HG03520 (cell line): ENCODE results near the gene TM9SF2.
"Not testable (repeated sequence)": the region's sequence is repeated elsewhere in the genome, so short reads cannot be mapped to it uniquely, and the experiment has no call there.

ENCODE experiments used
- ATAC-seq: cut with Tn5 transposase; IDR thresholded peaks from one replicate; pipeline ENCODE4 v1.9.1; 2021; ENCODE audit warnings: mild to moderate bottlenecking, moderate library complexity; ENCODE audit not compliant: unreplicated experiment

TM9SF2 gene

DNA sequence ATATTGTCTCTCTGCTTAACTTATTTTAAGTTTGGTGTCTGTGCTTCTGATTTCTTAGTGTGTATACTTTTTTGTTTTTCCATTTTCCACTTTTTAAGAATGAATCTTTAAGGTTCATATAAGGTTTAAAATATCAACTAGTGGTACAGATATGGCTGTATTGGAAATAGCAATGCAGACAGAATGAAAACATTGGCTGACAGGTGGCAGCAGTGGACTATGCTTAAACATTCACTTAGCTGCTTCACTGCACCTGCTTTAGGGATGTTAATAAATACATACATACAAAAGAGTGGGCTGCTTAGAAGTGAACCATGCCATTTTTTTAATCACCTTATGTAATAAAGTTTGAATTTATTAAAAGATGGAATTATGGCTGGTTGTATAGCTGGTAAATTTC, 27.3 kb downstream of the TM9SF2 start:
- ATAC-seq = no peak

DNA sequence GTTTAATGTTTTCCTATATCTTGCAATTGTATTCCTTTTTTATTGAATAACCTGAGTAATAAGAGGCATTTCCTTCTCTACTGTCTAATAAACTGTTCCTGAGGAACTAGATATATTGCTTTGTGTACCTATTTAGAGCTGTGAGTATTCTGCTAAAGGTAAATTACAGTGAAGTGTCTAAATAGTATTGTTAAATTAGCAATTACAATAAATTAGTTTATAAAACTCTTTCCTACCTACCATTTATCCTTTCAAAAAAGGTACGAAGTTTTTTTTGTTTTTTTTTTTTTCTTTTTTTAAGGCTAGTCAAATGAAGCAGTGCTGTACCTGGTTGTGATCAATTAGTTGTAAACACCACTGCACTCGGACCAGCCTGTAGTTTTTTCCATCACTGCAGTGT, 34.8 kb downstream of the TM9SF2 start:
- ATAC-seq = no peak

DNA sequence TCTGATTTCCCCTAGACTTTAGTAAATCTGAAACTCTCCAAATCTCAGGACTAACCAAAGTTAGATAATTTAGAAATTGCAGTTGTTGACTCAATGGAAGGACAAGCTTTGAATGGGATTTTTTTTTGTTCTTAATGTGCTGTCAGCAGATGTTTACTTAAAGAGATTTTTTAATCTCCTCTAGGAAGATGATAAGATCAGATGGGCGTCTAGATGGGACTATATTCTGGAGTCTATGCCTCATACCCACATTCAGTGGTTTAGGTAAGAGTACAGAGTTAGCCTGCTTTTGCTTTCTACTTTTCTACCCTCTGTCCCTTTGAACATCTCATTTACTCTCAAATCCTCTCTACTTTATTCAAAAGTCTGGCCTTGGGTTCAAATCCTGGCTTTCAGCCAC, 39.3 kb downstream of the TM9SF2 start:
- ATAC-seq = no peak

- peak; percentile 99 for ATAC-seq
Measured at GRCh38 chr13:99542788-99543406, 41.6 kb downstream of the TM9SF2 start.

DNA sequence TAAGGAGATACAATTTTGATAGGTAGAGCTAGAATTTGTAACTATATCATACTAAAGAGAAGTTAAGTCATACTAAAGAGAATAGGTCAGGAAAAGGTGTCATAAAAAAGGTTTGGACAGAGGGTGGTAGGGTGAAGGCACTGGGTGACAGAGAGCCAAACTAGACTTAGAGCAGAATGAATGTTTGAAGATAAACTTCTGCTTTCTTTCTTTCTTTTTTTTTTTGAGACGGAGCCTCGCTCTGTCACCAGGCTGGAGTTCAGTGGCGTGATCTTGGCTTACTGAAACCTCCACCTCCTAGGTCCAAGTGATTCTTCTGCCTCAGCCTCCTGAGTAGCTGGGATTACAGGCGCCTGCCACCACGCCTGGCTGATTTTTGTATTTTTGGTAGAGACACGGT, 44.1 kb downstream of the TM9SF2 start:
- no peak for ATAC-seq

DNA sequence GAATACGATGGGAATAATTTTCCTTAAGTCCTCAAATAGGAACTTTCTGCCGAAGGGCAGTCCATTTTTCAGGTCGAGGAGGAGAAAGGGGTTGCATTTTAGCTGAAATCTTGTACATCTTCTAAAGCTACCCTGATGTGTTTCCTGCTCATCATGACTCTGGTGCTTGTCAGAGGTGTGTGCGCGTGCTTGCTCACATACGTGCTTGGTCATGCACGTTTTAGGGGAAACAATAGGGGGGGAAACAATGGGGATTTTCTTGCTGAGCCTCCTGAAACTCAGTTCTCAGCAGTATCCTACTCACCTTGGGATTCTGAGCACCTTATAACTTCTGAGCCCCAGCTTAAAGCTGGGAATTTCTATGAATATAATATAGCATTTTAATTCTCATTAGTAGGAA, 44.7 kb downstream of the TM9SF2 start:
- no peak for ATAC-seq

- ATAC-seq = no peak
Measured at GRCh38 chr13:99546878-99547277, 45.6 kb downstream of the TM9SF2 start.

DNA sequence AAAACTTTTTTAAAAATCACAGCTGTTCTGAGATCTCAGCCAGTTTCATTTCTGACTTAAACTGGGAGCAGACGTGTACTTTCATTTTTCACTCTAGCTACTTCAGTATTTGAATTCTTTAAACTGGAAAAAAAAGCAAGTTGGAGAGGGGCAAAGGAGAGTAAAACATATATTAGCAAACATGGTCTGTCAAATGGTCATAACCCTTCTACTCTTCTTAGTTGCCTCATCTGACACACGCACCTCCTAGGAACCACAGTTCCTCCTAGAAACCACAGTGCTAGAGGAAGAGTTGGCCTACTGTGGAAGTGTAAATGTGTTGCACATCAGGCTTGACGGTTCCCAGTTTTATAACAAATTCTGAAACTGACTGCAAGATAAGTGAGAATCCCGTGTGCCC, 47.2 kb downstream of the TM9SF2 start:
- ATAC-seq = peak; percentile 63

DNA sequence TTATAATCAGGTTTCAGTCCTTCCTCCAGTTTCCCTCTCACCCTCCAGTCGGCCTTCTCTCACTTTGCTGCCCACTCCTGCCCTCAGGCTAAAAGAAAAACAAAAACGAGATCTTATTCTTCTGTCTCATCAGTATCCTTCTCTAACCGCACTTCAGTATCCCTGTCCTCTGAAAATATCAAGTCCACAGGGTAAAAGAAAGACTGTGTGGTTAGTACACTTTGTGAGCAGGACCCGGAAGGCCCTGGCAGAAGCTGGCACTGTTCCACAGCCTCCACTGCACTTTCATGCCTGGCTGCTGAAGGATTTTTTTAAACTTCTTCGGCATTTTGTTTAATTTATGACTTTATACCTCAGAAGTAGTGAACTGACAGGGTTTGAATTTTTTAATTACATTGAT, 51.8 kb downstream of the TM9SF2 start:
- no peak for ATAC-seq

GRCh38 chr13:99555149-99555548, 53.9 kb downstream of the TM9SF2 start:
- no peak for ATAC-seq

DNA sequence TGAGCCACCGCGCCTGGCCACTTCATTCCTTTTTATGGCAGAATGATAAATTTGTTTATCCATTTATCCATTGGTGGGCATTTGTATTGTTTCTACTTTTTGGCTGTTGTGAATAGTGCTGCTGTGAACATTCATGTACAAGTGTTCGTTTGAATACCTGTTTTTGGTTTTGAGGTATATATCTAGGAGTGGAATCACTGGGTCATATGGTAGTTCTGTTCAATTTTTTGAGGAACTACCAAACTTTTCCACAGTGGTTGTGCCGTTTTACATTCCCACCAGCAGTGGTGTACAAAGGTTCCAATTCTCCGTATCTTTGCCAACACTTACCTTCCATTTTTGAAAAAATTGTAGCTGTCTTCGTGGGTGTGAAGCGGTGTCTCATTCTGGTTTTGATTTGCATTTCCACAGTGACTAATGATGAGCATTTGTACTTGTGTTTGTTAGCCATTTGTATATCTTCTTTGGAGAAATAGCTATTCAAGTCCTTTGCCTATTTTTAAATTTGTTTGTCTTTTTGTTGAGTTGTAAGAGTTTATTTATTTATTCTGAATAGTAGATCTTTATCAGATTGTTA, 55.7 kb downstream of the TM9SF2 start:
- ATAC-seq = no peak

DNA sequence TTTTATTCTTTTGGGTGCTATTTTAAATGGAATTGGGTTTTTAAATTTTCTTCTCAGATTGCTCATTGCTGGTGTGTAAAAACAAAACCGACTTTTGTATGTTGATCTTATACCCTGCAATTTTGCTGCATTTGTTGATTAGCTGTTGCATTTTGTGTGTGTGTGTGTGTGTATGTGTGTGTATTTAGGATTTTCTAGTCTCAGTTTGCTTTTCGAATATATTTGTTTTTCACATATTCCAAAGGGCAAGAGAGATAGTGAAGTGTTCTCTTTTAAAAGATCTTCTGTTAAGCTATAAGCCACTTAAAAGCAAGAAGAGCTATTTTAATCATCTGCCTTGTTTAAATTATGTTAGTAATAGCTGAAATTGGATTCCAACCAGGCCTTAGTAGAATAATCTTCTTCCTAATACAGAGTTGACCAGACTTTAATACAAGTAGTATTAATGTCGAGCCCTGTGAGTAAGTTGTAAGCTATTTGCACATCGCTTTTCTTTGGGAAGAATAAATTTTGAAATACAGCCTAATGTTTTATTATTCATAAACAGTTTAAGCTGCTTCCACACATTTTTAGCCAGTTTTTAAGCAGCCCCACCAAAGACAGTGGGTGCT, 57.4 kb downstream of the TM9SF2 start:
- no peak for ATAC-seq

- no peak for ATAC-seq
Measured at GRCh38 chr13:99559560-99559959, 58.3 kb downstream of the TM9SF2 start.

GRCh38 chr13:99563404-99563803, 62.1 kb downstream of the TM9SF2 start:
- no peak for ATAC-seq

- no peak for ATAC-seq
Measured at GRCh38 chr13:99564386-99564785, 63.1 kb downstream of the TM9SF2 start.

GRCh38 chr13:99565478-99566124, 64.3 kb downstream of the TM9SF2 start:
- ATAC-seq = no peak

DNA sequence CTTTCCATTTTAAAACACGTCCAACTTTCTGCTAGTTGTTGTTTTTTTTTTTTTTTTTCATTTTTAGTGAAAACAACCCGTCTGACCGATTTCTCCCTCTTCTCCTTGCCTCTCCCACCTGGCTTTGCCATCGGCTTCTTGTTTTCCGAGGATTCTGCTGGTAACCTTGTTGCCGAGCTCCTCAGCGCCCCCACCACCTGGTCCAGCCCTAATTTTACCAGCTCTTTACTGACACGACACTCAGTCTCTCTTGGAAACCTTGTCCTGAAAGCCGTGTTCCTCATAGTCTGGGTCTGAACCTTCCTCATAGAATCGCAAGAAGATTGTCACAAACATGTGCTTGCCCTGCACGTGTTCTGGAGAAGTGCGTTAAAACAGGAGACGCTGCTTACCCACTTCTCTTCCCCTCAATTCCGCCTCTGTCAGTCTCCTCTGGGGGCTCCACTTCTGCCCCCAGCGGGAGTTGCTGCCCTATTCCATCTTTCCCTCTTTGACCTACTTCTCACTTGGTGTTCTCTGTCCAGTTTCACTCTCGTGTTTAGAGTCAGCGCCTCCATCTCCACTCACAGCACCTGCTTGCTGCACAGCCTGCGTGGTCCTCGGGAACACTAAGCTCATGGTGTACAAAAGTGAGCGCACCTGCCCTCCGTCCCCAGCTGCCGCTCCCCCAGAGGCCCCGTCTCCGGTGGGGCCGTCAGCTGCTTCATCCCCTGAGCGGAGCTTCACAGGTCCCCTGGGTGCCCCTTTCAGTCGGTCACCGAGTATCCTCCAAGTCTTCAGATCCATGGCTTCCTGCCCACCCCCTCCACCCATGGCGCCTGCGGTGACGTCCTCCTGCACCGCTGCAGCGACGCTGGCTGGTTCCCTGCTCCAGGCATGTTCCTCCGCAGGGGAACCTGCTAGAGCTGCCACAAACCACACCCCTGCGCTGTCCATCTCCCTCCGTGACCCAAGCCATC, 65.1 kb downstream of the TM9SF2 start:
- ATAC-seq = no peak

DNA sequence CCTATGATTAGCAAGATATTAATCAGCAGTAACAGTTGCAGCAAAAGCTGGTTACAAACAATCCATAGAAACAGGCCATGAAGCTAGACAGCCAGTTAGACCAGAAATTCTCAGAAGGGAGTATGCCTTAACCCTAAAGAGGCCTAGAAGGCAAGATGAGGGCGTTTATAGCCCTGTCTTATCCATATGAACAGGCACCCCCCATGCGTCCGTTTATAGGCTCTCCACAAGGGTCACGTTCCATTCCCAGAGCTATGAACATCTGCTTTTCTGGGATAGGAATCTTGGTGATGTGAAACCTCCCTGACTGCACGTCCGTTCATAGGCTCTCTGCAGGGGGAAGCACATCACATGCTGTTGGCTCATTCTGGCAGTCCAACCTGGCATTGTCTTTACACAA, 67.6 kb downstream of the TM9SF2 start:
- ATAC-seq = not testable (repeated sequence)

DNA sequence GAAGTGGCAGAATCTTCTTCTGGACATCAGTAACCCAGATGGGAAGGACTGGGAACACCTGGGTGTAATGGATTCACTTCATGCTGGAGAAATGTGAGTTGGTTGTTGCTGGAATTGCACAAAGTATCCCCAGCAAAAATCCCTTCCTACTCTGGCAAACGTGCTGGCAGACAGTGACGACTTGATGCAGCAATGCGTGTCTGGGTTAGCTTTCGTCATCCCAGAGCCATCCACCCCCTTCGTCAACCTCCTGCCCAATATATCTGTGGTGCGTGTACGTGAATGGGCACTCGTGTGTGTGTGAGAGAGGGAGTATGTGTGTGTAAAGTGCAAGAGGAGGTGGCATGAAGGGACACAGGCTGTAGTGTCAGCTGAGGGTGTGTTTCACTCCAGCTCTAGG, 70.9 kb downstream of the TM9SF2 start:
- ATAC-seq = no peak

DNA sequence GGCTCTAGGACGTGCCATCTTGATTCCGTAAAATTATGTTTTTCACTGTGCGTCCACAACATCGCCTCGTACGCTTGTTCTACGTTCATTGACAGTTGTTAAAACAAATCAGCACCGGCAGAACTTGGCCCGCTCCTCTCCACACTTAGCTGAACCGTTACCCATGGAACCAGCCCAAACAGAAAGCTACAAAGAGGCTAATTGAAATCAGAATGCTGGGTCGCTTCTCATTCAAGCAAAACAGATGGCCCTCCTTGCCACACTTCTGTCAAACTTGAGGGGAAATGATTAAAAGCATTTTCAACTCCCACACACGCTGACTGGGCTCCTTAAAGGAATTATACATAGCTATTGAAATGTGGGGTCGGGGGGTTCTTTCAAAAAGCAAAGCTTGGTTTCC, 71.6 kb downstream of the TM9SF2 start:
- no peak for ATAC-seq
